LHCN-M2 (cell line): ENCODE measurements around the gene RBMY1E. TPM values are rescaled to one million over a fixed set of nuclear protein-coding genes. Genes with fewer than 3 reads are reported as not detected.
"Not testable (repeated sequence)": the region's sequence is repeated elsewhere in the genome, so short reads cannot be mapped to it uniquely, and the experiment has no call there.

Experiments used
- DNase-seq: peaks from one replicate; pipeline ENCODE4 v3.0.0-alpha.2; 2012; ENCODE audit warnings: low read depth
- polyA plus RNA-seq: library from polyadenylated mRNA; unstranded; fragments of >200 nt; gene quantifications from one replicate; pipeline ENCODE4 v1.2.1, GENCODE V29; 2012; ENCODE audit warnings: missing spikeins
- total RNA-seq: library from RNA; depleted of rRNA; stranded (reverse); fragments of >200 nt; gene quantifications from 2 replicates; pipeline ENCODE4 v1.2.3, GENCODE V29; 2014; rRNA removed

Gene RBMY1E
- total RNA-seq = not detected in 2 replicates
- polyA plus RNA-seq = not detected

DNA sequence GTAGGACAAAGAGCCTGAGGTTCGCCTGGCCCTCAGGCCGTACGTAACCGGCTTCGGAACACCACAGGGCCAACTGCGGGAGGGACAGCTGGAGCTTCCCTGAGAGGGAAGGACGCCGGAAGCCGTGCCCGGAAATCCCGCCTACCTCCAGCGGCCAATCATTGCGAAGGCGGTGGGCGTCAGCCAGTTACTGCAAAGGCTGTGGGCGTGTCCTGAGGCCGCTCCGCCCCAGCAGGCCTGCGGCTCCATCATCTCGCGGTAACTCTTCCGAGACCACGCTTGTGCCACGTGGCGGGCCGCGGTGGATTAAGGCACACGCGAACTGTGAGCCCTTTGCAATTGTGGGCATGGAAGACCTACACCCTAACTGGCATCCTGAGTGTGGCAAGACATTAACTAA lies at the start of gene RBMY1E:
Gene RBMY1E, minus strand, starts transcription at position 101 of the 400 bp plus-strand sequence. CDS start 1,978 bp downstream, outside the sequence.
- not testable (repeated sequence) for DNase-seq

DNA sequence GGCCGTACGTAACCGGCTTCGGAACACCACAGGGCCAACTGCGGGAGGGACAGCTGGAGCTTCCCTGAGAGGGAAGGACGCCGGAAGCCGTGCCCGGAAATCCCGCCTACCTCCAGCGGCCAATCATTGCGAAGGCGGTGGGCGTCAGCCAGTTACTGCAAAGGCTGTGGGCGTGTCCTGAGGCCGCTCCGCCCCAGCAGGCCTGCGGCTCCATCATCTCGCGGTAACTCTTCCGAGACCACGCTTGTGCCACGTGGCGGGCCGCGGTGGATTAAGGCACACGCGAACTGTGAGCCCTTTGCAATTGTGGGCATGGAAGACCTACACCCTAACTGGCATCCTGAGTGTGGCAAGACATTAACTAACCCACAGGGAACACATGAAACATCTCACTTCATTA lies 23.4 kb downstream of the RBMY1E start, which contains the start of gene RBMY1D:
Gene RBMY1D, minus strand, starts transcription at position 101 of the 400 bp plus-strand sequence. CDS start 2,013 bp downstream, outside the sequence.
- DNase-seq = not testable (repeated sequence)

GRCh38 chrY:21869407-21870076 lies 48.3 kb downstream of the RBMY1E start:
- DNase-seq = not testable (repeated sequence)

Other genes with a start within 250 kb of the RBMY1E start
- not detected in 2 replicates for gene RBMY1D, start 23.5 kb downstream of the RBMY1E start, total RNA-seq